Right kidney (tissue), 1 donor: ENCODE measurements around the gene MRPL45.

Experiments
- DNase-seq: peaks from one replicate; pipeline ENCODE4 v3.0.0-alpha.2; 2016

The MRPL45 gene

GRCh38 chr17:38324141-38324697 is 27.3 kb downstream of the MRPL45 start:
- DNase-seq, result no peak

- no peak for DNase-seq
Measured at GRCh38 chr17:38324772-38325171, 27.8 kb downstream of the MRPL45 start.

GRCh38 chr17:38325221-38325851 is 28.4 kb downstream of the MRPL45 start:
- DNase-seq, result no peak

- DNase-seq, result no peak
Measured at GRCh38 chr17:38326996-38327792, 30.2 kb downstream of the MRPL45 start.

- DNase-seq, result no peak
Measured at GRCh38 chr17:38327936-38328335, 31.0 kb downstream of the MRPL45 start.

GRCh38 chr17:38328620-38329019 is 31.7 kb downstream of the MRPL45 start:
- DNase-seq, result no peak

GRCh38 chr17:38329284-38329683 is 32.3 kb downstream of the MRPL45 start:
- no peak for DNase-seq

GRCh38 chr17:38329808-38330730 is 33.1 kb downstream of the MRPL45 start:
- DNase-seq, result no peak

- DNase-seq, result no peak
Measured at GRCh38 chr17:38330941-38331411, 34.0 kb downstream of the MRPL45 start.

- no peak for DNase-seq
Measured at GRCh38 chr17:38332735-38333134, 35.8 kb downstream of the MRPL45 start.

- no peak for DNase-seq
Measured at GRCh38 chr17:38333635-38334295, 36.8 kb downstream of the MRPL45 start.

GRCh38 chr17:38334480-38335364 is 37.8 kb downstream of the MRPL45 start:
- DNase-seq, result no peak

- DNase-seq, result no peak
Measured at GRCh38 chr17:38336838-38337237, 39.9 kb downstream of the MRPL45 start.

GRCh38 chr17:38338053-38338452 is 41.1 kb downstream of the MRPL45 start:
- no peak for DNase-seq

- no peak for DNase-seq
Measured at GRCh38 chr17:38338535-38338934, 41.6 kb downstream of the MRPL45 start.

GRCh38 chr17:38339891-38340290 is 42.9 kb downstream of the MRPL45 start:
- DNase-seq, result no peak

- no peak for DNase-seq
Measured at GRCh38 chr17:38341035-38341721, 44.2 kb downstream of the MRPL45 start.

GRCh38 chr17:38342886-38343607 is 46.1 kb downstream of the MRPL45 start:
- DNase-seq, result no peak
